Activated CD8-positive, alpha-beta memory T cell treated with anti-CD3 and anti-CD28 coated beads for 4 hours (primary cell): ENCODE results near the gene MST1.

Experiments used
- DNase-seq, 2 donors: peaks; one replicate each; pipeline ENCODE4 v3.0.0-alpha.2; 2020; ENCODE audit warnings: low read depth in 2 of 2

The MST1 gene

GRCh38 chr3:49634736-49635135 is 54.5 kb downstream of the MST1 start:
- no peak for DNase-seq
